Breast epithelium (tissue), 4 donors: ENCODE measurements around the gene MRPL39. TPM values are rescaled to one million over a fixed set of nuclear protein-coding genes. Genes with fewer than 3 reads are reported as not detected.

ENCODE experiments used
- DNase-seq, 2 donors: peaks; one replicate each; pipeline ENCODE4 v3.0.0-alpha.2; 2019; ENCODE audit warnings: low spot score in 2 of 2
- H3K27ac ChIP-seq, 2 donors: fragments of 200-600 bp; sonication (generic) in 1 of 2; one replicate each; pipeline ENCODE4 v1.5.1; 2016 to 2019; ENCODE audit warnings: mild to moderate bottlenecking in 1 of 2
- H3K27me3 ChIP-seq, 2 donors: fragments of 200-600 bp; sonication (generic) in 1 of 2; one replicate each; pipeline versions ENCODE4 v1.5.1 to v1.6.0; 2017 to 2019; ENCODE audit warnings: control low read depth in 1 of 2, mild to moderate bottlenecking in 1 of 2
- H3K36me3 ChIP-seq: fragments of 200-600 bp; one replicate; pipeline ENCODE4 v1.5.1; 2019
- H3K4me1 ChIP-seq, 2 donors: fragments of 200-600 bp; sonication (generic); one replicate each; pipeline ENCODE4 v1.5.1; 2016 to 2019; ENCODE audit warnings: control low read depth in 1 of 2
- H3K4me3 ChIP-seq, 3 donors: fragments of 200-600 bp; sonication (generic); 1 replicate in 2 of 3; 2 replicates in 1 of 3; pipeline ENCODE4 v1.5.1; 2016 to 2019; ENCODE audit warnings: mild to moderate bottlenecking in 3 of 3, moderate library complexity in 2 of 3
- H3K9me3 ChIP-seq, 2 donors: fragments of 200-600 bp; sonication (generic) in 1 of 2; one replicate each; pipeline ENCODE4 v1.5.1; 2016 to 2019; ENCODE audit warnings: control low read depth in 1 of 2
- CTCF ChIP-seq, 3 donors: fragments of 450-650 bp; IDR thresholded peaks; one replicate each; pipeline ENCODE4 v1.5.1; 2016 to 2017; ENCODE audit warnings: antibody characterized with exemption in 3 of 3, mild to moderate bottlenecking in 3 of 3, moderate library complexity in 3 of 3
- POLR2A ChIP-seq: fragments of 450-650 bp; IDR thresholded peaks from one replicate; pipeline ENCODE4 v1.6.1; 2016; ENCODE audit warnings: antibody characterized with exemption, mild to moderate bottlenecking, moderate library complexity
- POLR2AphosphoS5 ChIP-seq, 3 donors: sonication (generic); formaldehyde crosslinking; IDR thresholded peaks; one replicate each; pipeline ENCODE4 v1.6.1; 2017; ENCODE audit warnings: antibody characterized with exemption in 3 of 3
- intact Hi-C: fragments of 100-400 bp; cut with DNase I; formaldehyde crosslinking; loops from one replicate; pipeline ENCODE4 v1.15.1; 2023; ENCODE audit warnings: low total_unique reads
- total RNA-seq, 3 donors: library from RNA; depleted of rRNA; stranded (reverse); fragments of >200 nt; gene quantifications; one replicate each; pipeline ENCODE4 v1.1.0, GENCODE V29; 2016

The MRPL39 gene
- total RNA-seq, 3 donors from 2014 or later, result 13.0 to 28.2 (median 26.5) TPM

- Histone ChIP-seq H3K4me3 (no peak overlapping the region), H3K27ac (no peak overlapping the region), H3K27me3 (no peaks in the 10 kb centered on the region), H3K4me1 (no peaks in the 10 kb centered on the region), H3K36me3 (no peaks in the 10 kb centered on the region), H3K9me3 (no peaks in the 10 kb centered on the region)
- no peak for TF ChIP-seq CTCF (IDR thresholded peaks at IDR 0.05)
- no peak for DNase-seq
- intact Hi-C loops, result no loop called here
These were observed 23.7 kb downstream of the MRPL39 start for GRCh38 chr21:25583370-25584130.

GRCh38 chr21:25582888-25583287, 24.4 kb downstream of the MRPL39 start:
- DNase-seq, result no peak
- Histone ChIP-seq H3K27me3 (no peaks in the 10 kb centered on the region), H3K27ac (no peak overlapping the region), H3K4me1 (no peaks in the 10 kb centered on the region), H3K4me3 (no peak overlapping the region), H3K36me3 (no peaks in the 10 kb centered on the region), H3K9me3 (no peaks in the 10 kb centered on the region)
- TF ChIP-seq POLR2A (no peak), CTCF (IDR thresholded peaks at IDR 0.05) (no peak), POLR2AphosphoS5 (IDR thresholded peaks at IDR 0.05) (no peak)
- intact Hi-C loops, result no loop called here

GRCh38 chr21:25582164-25582790, 25.0 kb downstream of the MRPL39 start:
- intact Hi-C loops, result no loop called here
- Histone ChIP-seq H3K9me3 (no peaks in the 10 kb centered on the region), H3K27me3 (no peaks in the 10 kb centered on the region), H3K4me3 (no peak overlapping the region), H3K4me1 (no peaks in the 10 kb centered on the region), H3K36me3 (no peaks in the 10 kb centered on the region), H3K27ac (no peak overlapping the region)
- no peak for DNase-seq
- TF ChIP-seq POLR2A (no peak), POLR2AphosphoS5 (IDR thresholded peaks at IDR 0.05) (no peak), CTCF (IDR thresholded peaks at IDR 0.05) (no peak)

- H3K4me1 ChIP-seq, result no peaks in the 10 kb centered on the region
- TF ChIP-seq POLR2AphosphoS5 (IDR thresholded peaks at IDR 0.05), result no peak
- TF ChIP-seq CTCF (IDR thresholded peaks at IDR 0.05), result no peak
- TF ChIP-seq POLR2A, result no peak
- H3K36me3 ChIP-seq, result no peaks in the 10 kb centered on the region
- no peaks in the 10 kb centered on the region for H3K9me3 ChIP-seq
- H3K27ac ChIP-seq, result no peak overlapping the region
- no peaks in the 10 kb centered on the region for H3K27me3 ChIP-seq
- DNase-seq, result no peak
- intact Hi-C loops, result no loop called here
- no peak overlapping the region for H3K4me3 ChIP-seq
These were observed 25.7 kb downstream of the MRPL39 start for GRCh38 chr21:25581582-25581981.

- DNase-seq, result no peak
- Histone ChIP-seq H3K9me3 (no peaks in the 10 kb centered on the region), H3K27me3 (no peaks in the 10 kb centered on the region), H3K4me3 (no peak overlapping the region), H3K27ac (no peak overlapping the region), H3K36me3 (no peaks in the 10 kb centered on the region), H3K4me1 (no peaks in the 10 kb centered on the region)
- intact Hi-C loops, result no loop called here
- TF ChIP-seq POLR2A (no peak), CTCF (IDR thresholded peaks at IDR 0.05) (no peak), POLR2AphosphoS5 (IDR thresholded peaks at IDR 0.05) (no peak)
These were observed 26.4 kb downstream of the MRPL39 start for GRCh38 chr21:25580912-25581260.
